Right atrium auricular region (tissue), 2 donors: ENCODE results near the gene ALDH1A3. TPM values are rescaled to one million over a fixed set of nuclear protein-coding genes. Genes with fewer than 3 reads are reported as not detected.
A peak's percentile ranks its signal among the peaks of the same experiment; 100 is the strongest.

Experiments used
- DNase-seq: peaks from one replicate; pipeline ENCODE4 v3.0.0-alpha.2; 2019; ENCODE audit warnings: low spot score
- H3K27ac ChIP-seq, 2 donors: fragments of 200-600 bp; sonication (generic); 1 replicate in 1 of 2; 2 replicates in 1 of 2; pipeline ENCODE4 v1.5.1; 2016 to 2019
- H3K27me3 ChIP-seq, 2 donors: fragments of 200-600 bp; sonication (generic); one replicate each; pipeline versions ENCODE4 v1.5.1 to v1.6.0; 2017 to 2019
- H3K36me3 ChIP-seq: fragments of 200-600 bp; sonication (generic); one replicate; pipeline ENCODE4 v1.5.1; 2016
- H3K4me1 ChIP-seq, 2 donors: fragments of 200-600 bp; sonication (generic); one replicate each; pipeline versions ENCODE4 v1.5.1 to v1.6.0; 2017 to 2019
- H3K4me3 ChIP-seq, 2 donors: fragments of 200-600 bp; sonication (generic); 1 replicate in 1 of 2; 2 replicates in 1 of 2; pipeline ENCODE4 v1.5.1; 2017 to 2019; ENCODE audit warnings: mild to moderate bottlenecking in 1 of 2, moderate library complexity in 1 of 2
- H3K9me3 ChIP-seq, 2 donors: fragments of 200-600 bp; sonication (generic); one replicate each; pipeline ENCODE4 v1.5.1; 2019
- CTCF ChIP-seq, 2 donors: fragments of 200-600 bp; sonication (generic); IDR thresholded peaks; one replicate each; pipeline ENCODE4 v1.5.1; 2019; ENCODE audit warnings: antibody characterized with exemption in 2 of 2
- total RNA-seq, 2 donors: library from RNA; depleted of rRNA; stranded (reverse); fragments of >200 nt; gene quantifications; one replicate each; pipeline ENCODE4 v1.1.0, GENCODE V29; 2016

The ALDH1A3 gene
- total RNA-seq, 2 donors from 2014 or later: 14.7 to 19.7 TPM

- H3K27me3 ChIP-seq: no peaks in the 10 kb centered on the region
- H3K4me3 ChIP-seq: no peak overlapping the region
- H3K27ac ChIP-seq: no peak overlapping the region
- H3K36me3 ChIP-seq: no peaks in the 10 kb centered on the region
- H3K9me3 ChIP-seq: peaks cover 0 to 5% of the 10 kb centered on the region in 2 donors
- no peak for TF ChIP-seq CTCF (IDR thresholded peaks at IDR 0.05)
- no peak for DNase-seq
- H3K4me1 ChIP-seq: no peaks in the 10 kb centered on the region
These were observed 29.9 kb downstream of the ALDH1A3 start for GRCh38 chr15:100909565-100909964.

GRCh38 chr15:100909989-100910955 lies 30.6 kb downstream of the ALDH1A3 start:
- H3K9me3 ChIP-seq: peaks cover 0 to 5% of the 10 kb centered on the region in 2 donors
- no peaks in the 10 kb centered on the region for H3K4me1 ChIP-seq
- TF ChIP-seq CTCF (IDR thresholded peaks at IDR 0.05): peak in 1 of 2 donors; percentile 44
- no peak for DNase-seq
- H3K36me3 ChIP-seq: no peaks in the 10 kb centered on the region
- no peak overlapping the region for H3K4me3 ChIP-seq
- H3K27me3 ChIP-seq: no peaks in the 10 kb centered on the region
- no peak overlapping the region for H3K27ac ChIP-seq

GRCh38 chr15:100911086-100911485 lies 31.5 kb downstream of the ALDH1A3 start:
- Histone ChIP-seq H3K9me3 (peaks cover 0 to 5% of the 10 kb centered on the region in 2 donors), H3K27ac (no peak overlapping the region), H3K27me3 (no peaks in the 10 kb centered on the region), H3K4me3 (no peak overlapping the region), H3K4me1 (no peaks in the 10 kb centered on the region), H3K36me3 (no peaks in the 10 kb centered on the region)
- no peak for TF ChIP-seq CTCF (IDR thresholded peaks at IDR 0.05)
- DNase-seq: no peak

- H3K27ac ChIP-seq: no peak overlapping the region
- no peak for DNase-seq
- peaks cover 0 to 8% of the 10 kb centered on the region in 2 donors for H3K4me1 ChIP-seq
- no peak for TF ChIP-seq CTCF (IDR thresholded peaks at IDR 0.05)
- no peaks in the 10 kb centered on the region for H3K36me3 ChIP-seq
- H3K4me3 ChIP-seq: no peak overlapping the region
- peaks cover 0 to 9% of the 10 kb centered on the region in 2 donors for H3K27me3 ChIP-seq
- H3K9me3 ChIP-seq: peaks cover 0 to 5% of the 10 kb centered on the region in 2 donors
These were observed 34.3 kb downstream of the ALDH1A3 start for GRCh38 chr15:100913961-100914360.

- peaks cover 0 to 10% of the 10 kb centered on the region in 2 donors for H3K27me3 ChIP-seq
- H3K4me3 ChIP-seq: no peak overlapping the region
- no peak for TF ChIP-seq CTCF (IDR thresholded peaks at IDR 0.05)
- peaks cover 0 to 5% of the 10 kb centered on the region in 2 donors for H3K9me3 ChIP-seq
- no peaks in the 10 kb centered on the region for H3K36me3 ChIP-seq
- no peak overlapping the region for H3K27ac ChIP-seq
- peaks cover 0 to 8% of the 10 kb centered on the region in 2 donors for H3K4me1 ChIP-seq
- no peak for DNase-seq
These were observed 35.2 kb downstream of the ALDH1A3 start for GRCh38 chr15:100914876-100915275.
